ENCODE measurements around the gene CYP27C1.

CYP27C1 gene

DNA sequence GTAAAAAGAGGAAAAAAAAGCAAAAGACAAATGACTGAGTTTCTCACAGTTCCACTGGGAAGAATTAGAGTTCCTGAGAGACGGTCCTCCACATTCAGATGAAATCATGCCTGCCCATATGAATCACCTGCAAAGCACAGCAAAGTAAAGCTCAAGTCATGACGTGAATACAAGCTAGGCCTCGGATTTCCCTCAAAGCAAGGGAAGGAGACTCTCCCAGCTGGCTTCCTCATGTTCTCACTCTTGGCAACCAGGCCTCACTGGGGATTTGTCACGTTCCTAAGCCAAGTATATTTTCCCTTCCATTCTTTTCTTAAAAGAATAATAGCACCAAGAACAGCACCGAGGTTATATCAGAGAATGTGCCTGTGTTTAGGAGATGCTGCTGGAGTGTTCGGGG lies 47.0 kb downstream of the CYP27C1 start:
- ChIA-PET CTCF (interaction anchor here (0.6 to 10.7 kb wide), 11 partner anchors 9 to 123 kb away, joined by 3 to 56 read pairs (median 4); no protein-coding TSS in a partner anchor), POLR2A (no interaction called here)
- DNase-seq, result no peak
- Histone ChIP-seq H3K4me3 (ENCODE audit: control insufficient read depth in 1 of 7, extremely low read depth in 1 of 7, insufficient read depth in 4 of 7, low read depth in 2 of 7, low read length in 6 of 7) (no peak overlapping the region), H3K27ac (ENCODE audit: insufficient read depth in 1 of 2, low read depth in 1 of 2, low read length in 2 of 2, poor library complexity in 1 of 2, severe bottlenecking in 2 of 2) (no peak overlapping the region), H3K27me3 (replicated peaks in 2 of 5; ENCODE audit: control insufficient read depth in 4 of 5, insufficient read depth in 5 of 5, low read length in 4 of 5) (no peaks in the 10 kb centered on the region), H3K36me3 (ENCODE audit: control insufficient read depth in 4 of 4, insufficient read depth in 4 of 4, low read length in 3 of 4) (no peaks in the 10 kb centered on the region), H3K4me1 (ENCODE audit: control extremely low read depth in 1 of 4, control insufficient read depth in 4 of 4, insufficient read depth in 4 of 4, low read length in 3 of 4) (no peaks in the 10 kb centered on the region), H3K9me3 (ENCODE audit: control extremely low read depth in 1 of 5, control insufficient read depth in 4 of 5, insufficient read depth in 2 of 5, low read depth in 1 of 5, low read length in 4 of 5) (no peaks in the 10 kb centered on the region)
- WGBS (ENCODE audit: insufficient coverage), result 92% methylated on average over 5 of the region's 6 CpGs

DNA sequence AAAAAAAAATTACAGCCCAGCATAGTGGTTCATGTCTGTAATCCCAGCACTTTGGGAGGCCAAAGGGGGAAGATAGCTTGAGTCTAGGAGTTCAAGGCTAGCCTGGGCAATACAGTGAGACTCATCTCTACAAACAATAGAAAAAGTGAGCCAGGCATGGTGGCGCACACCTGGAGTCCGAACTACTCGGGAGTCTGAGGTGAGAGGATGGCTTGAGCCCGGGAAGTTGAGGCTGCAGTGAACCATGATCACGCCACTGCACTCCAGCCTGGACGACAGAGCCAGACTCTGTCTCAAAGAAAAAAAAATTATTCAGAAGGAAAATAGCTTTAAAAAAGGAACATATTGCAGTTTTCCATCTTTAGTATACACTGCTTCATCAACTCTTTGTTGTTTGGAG lies 47.8 kb downstream of the CYP27C1 start:
- Histone ChIP-seq H3K4me1 (ENCODE audit: control extremely low read depth in 1 of 4, control insufficient read depth in 4 of 4, insufficient read depth in 4 of 4, low read length in 3 of 4) (no peaks in the 10 kb centered on the region), H3K27me3 (replicated peaks in 2 of 5; ENCODE audit: control insufficient read depth in 4 of 5, insufficient read depth in 5 of 5, low read length in 4 of 5) (no peaks in the 10 kb centered on the region), H3K27ac (ENCODE audit: insufficient read depth in 1 of 2, low read depth in 1 of 2, low read length in 2 of 2, poor library complexity in 1 of 2, severe bottlenecking in 2 of 2) (no peak overlapping the region), H3K4me3 (ENCODE audit: control insufficient read depth in 1 of 7, extremely low read depth in 1 of 7, insufficient read depth in 4 of 7, low read depth in 2 of 7, low read length in 6 of 7) (no peak overlapping the region), H3K36me3 (ENCODE audit: control insufficient read depth in 4 of 4, insufficient read depth in 4 of 4, low read length in 3 of 4) (no peaks in the 10 kb centered on the region), H3K9me3 (ENCODE audit: control extremely low read depth in 1 of 5, control insufficient read depth in 4 of 5, insufficient read depth in 2 of 5, low read depth in 1 of 5, low read length in 4 of 5) (no peaks in the 10 kb centered on the region)
- WGBS (ENCODE audit: insufficient coverage), result no CpG with 5 or more reads among the region's 6 CpGs
- POLR2A ChIA-PET, result no interaction called here
- CTCF ChIA-PET, result interaction anchor here (1.5 to 10.7 kb wide), 5 partner anchors 9 to 122 kb away, joined by 3 to 56 read pairs (median 4); no protein-coding TSS in a partner anchor
- DNase-seq, result no peak

DNA sequence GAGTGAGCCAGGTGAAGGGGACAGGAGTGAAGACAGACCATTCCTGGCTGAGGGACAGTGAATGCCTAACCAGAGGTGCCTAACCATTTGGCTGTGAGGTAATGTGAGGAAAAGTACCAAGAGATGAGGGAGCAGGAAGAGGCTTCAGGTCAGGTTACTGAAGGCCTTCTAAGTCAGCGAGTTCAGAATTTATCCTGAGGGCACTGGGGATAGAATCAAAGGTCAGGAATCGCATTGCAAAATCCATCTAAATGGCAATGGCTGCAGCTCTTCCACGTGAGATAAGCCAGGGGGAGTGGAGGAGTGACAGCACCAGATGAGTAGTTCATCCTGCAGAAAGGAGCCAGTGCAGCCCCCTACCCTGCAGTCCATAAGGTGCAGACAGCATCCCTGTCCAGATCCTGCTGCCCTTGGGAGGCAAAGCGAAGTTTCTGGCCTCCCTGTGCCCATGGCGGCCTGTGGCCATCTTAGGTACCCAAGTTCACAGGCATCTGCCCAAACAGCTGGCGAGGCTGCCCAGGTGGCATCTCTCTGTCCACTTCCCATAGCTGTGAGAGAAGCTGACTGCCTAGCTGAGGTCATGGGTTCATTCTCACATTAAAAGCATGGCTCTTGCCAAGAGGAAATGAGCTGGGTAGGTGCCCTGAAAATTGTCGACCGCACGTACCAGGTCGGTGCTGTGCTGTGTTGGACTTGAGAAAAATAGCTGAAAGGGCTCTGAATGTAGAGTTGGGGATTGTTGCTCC lies 49.5 kb downstream of the CYP27C1 start:
- POLR2A ChIA-PET, result interaction anchor here (0.5 kb wide), 1 partner anchor 101 kb away, joined by 3 read pairs; no protein-coding TSS in a partner anchor
- WGBS (ENCODE audit: insufficient coverage), result 99% methylated on average over 10 of the region's 10 CpGs
- H3K9me3 ChIP-seq (ENCODE audit: control extremely low read depth in 1 of 5, control insufficient read depth in 4 of 5, insufficient read depth in 2 of 5, low read depth in 1 of 5, low read length in 4 of 5), result no peaks in the 10 kb centered on the region
- DNase-seq, result no peak
- CTCF ChIA-PET, result interaction anchor here (0.7 to 10.7 kb wide), 5 partner anchors 9 to 101 kb away, joined by 3 to 56 read pairs (median 3); no protein-coding TSS in a partner anchor
- no peak overlapping the region for H3K4me3 ChIP-seq (ENCODE audit: control insufficient read depth in 1 of 7, extremely low read depth in 1 of 7, insufficient read depth in 4 of 7, low read depth in 2 of 7, low read length in 6 of 7)
- peaks cover 0 to 2% (median 0%) of the 10 kb centered on the region in 4 experiments for H3K4me1 ChIP-seq (ENCODE audit: control extremely low read depth in 1 of 4, control insufficient read depth in 4 of 4, insufficient read depth in 4 of 4, low read length in 3 of 4)
- H3K27me3 ChIP-seq (replicated peaks in 2 of 5; ENCODE audit: control insufficient read depth in 4 of 5, insufficient read depth in 5 of 5, low read length in 4 of 5), result no peaks in the 10 kb centered on the region
- no peaks in the 10 kb centered on the region for H3K36me3 ChIP-seq (ENCODE audit: control insufficient read depth in 4 of 4, insufficient read depth in 4 of 4, low read length in 3 of 4)
- H3K27ac ChIP-seq (ENCODE audit: insufficient read depth in 1 of 2, low read depth in 1 of 2, low read length in 2 of 2, poor library complexity in 1 of 2, severe bottlenecking in 2 of 2), result no peak overlapping the region

DNA sequence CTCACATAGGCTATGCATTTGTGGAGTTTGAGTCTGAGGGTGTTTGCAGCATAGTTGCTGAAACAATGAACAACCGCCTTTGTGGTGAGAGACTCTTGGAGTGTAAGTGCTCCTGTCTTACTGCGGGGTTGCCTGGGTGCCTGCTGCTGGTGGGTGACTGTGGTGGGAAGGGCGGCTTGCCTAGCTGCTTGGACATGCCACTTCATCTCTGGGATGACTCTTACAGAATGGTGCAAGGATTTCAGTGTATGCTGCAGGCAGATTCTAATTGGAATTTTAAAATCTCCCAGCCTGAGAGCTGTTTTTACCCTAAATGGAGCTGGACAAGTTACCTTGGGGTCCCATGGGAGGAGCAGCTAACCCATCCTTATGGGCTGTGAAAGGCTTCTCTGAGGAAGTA lies 50.1 kb downstream of the CYP27C1 start:
- ChIA-PET POLR2A (no interaction called here), CTCF (interaction anchor here (1.0 to 10.7 kb wide), 3 partner anchors 8 to 100 kb away, joined by 3 to 56 read pairs (median 3); no protein-coding TSS in a partner anchor)
- Histone ChIP-seq H3K4me3 (ENCODE audit: control insufficient read depth in 1 of 7, extremely low read depth in 1 of 7, insufficient read depth in 4 of 7, low read depth in 2 of 7, low read length in 6 of 7) (no peak overlapping the region), H3K36me3 (ENCODE audit: control insufficient read depth in 4 of 4, insufficient read depth in 4 of 4, low read length in 3 of 4) (no peaks in the 10 kb centered on the region), H3K27ac (ENCODE audit: insufficient read depth in 1 of 2, low read depth in 1 of 2, low read length in 2 of 2, poor library complexity in 1 of 2, severe bottlenecking in 2 of 2) (no peak overlapping the region), H3K27me3 (replicated peaks in 2 of 5; ENCODE audit: control insufficient read depth in 4 of 5, insufficient read depth in 5 of 5, low read length in 4 of 5) (no peaks in the 10 kb centered on the region), H3K9me3 (ENCODE audit: control extremely low read depth in 1 of 5, control insufficient read depth in 4 of 5, insufficient read depth in 2 of 5, low read depth in 1 of 5, low read length in 4 of 5) (no peaks in the 10 kb centered on the region), H3K4me1 (ENCODE audit: control extremely low read depth in 1 of 4, control insufficient read depth in 4 of 4, insufficient read depth in 4 of 4, low read length in 3 of 4) (peaks cover 0 to 8% (median 0%) of the 10 kb centered on the region in 4 experiments)
- no peak for DNase-seq
- 100% methylated on average over 1 of the region's 3 CpGs for WGBS (ENCODE audit: insufficient coverage)

DNA sequence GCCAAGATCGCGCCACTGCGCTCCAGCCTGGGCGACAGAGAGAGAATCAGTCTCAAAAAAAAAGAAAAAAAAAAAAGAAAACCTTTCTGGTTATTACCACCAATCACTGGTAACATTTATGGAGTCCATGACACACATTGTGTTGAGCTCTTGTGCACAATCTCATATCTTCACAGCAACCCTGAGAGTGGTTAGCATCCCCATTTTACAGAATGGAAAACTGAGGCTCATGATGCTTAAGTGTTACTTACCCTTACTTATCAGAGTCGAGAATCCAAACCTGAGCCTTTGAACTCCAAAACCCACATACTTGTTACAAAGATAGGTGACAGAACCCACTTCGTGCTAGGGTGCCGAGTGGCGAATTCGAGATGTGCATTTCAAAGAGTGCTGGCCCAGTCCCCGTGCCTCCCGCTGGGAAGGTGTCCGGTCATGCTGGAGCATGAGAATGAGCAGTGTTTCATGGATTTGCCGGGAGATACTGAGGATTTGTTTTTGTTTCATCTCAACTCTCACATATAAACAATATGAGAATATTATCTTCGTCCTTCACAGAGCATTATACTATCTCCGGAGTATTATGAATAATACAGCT lies 50.9 kb downstream of the CYP27C1 start:
- DNase-seq, result no peak
- Histone ChIP-seq H3K27ac (ENCODE audit: insufficient read depth in 1 of 2, low read depth in 1 of 2, low read length in 2 of 2, poor library complexity in 1 of 2, severe bottlenecking in 2 of 2) (no peak overlapping the region), H3K4me3 (ENCODE audit: control insufficient read depth in 1 of 7, extremely low read depth in 1 of 7, insufficient read depth in 4 of 7, low read depth in 2 of 7, low read length in 6 of 7) (no peak overlapping the region), H3K9me3 (ENCODE audit: control extremely low read depth in 1 of 5, control insufficient read depth in 4 of 5, insufficient read depth in 2 of 5, low read depth in 1 of 5, low read length in 4 of 5) (no peaks in the 10 kb centered on the region), H3K36me3 (ENCODE audit: control insufficient read depth in 4 of 4, insufficient read depth in 4 of 4, low read length in 3 of 4) (no peaks in the 10 kb centered on the region), H3K27me3 (replicated peaks in 2 of 5; ENCODE audit: control insufficient read depth in 4 of 5, insufficient read depth in 5 of 5, low read length in 4 of 5) (no peaks in the 10 kb centered on the region), H3K4me1 (ENCODE audit: control extremely low read depth in 1 of 4, control insufficient read depth in 4 of 4, insufficient read depth in 4 of 4, low read length in 3 of 4) (peaks cover 0 to 11% (median 0%) of the 10 kb centered on the region in 4 experiments)
- CTCF ChIA-PET, result interaction anchor here (10.7 kb wide), 1 partner anchor 99 kb away, joined by 56 read pairs; no protein-coding TSS in a partner anchor
- 94% methylated on average over 6 of the region's 15 CpGs for WGBS (ENCODE audit: insufficient coverage)
- POLR2A ChIA-PET, result no interaction called here

DNA sequence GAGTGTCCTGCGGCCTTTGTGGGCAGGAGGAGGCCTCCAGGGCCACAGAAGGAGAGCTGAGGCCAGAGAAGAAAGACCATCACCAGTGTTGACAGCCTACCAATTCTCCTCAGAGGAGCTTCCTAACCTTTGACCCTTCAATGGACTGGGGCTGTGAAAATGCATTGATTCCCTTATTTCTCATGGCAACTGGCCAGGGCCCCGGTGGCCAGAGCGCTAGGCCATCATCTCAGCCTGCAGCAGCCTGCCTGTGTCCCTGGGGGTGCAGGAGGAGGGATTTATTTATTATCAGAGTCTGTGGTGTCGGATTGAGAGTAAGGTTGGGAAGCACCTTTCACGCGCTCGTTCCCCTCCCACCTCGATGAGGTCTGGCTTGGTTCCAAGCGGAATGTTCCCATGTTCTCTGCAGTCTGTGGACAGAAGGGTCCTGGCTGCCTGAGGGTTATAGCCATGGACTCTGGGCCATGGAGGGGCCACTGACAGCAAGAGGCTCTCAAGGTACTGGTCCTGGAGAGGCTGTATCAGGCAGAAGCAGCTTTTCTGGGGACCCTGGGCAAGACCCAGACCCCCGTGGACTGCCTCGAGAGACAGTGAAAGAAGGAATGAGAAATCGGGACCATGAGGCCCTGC lies 53.8 kb downstream of the CYP27C1 start:
- Histone ChIP-seq H3K4me3 (ENCODE audit: control insufficient read depth in 1 of 7, extremely low read depth in 1 of 7, insufficient read depth in 4 of 7, low read depth in 2 of 7, low read length in 6 of 7) (no peak overlapping the region), H3K27ac (ENCODE audit: insufficient read depth in 1 of 2, low read depth in 1 of 2, low read length in 2 of 2, poor library complexity in 1 of 2, severe bottlenecking in 2 of 2) (no peak overlapping the region), H3K27me3 (replicated peaks in 2 of 5; ENCODE audit: control insufficient read depth in 4 of 5, insufficient read depth in 5 of 5, low read length in 4 of 5) (no peaks in the 10 kb centered on the region), H3K4me1 (ENCODE audit: control extremely low read depth in 1 of 4, control insufficient read depth in 4 of 4, insufficient read depth in 4 of 4, low read length in 3 of 4) (peaks cover 0 to 11% (median 0%) of the 10 kb centered on the region in 4 experiments), H3K9me3 (ENCODE audit: control extremely low read depth in 1 of 5, control insufficient read depth in 4 of 5, insufficient read depth in 2 of 5, low read depth in 1 of 5, low read length in 4 of 5) (no peaks in the 10 kb centered on the region), H3K36me3 (ENCODE audit: control insufficient read depth in 4 of 4, insufficient read depth in 4 of 4, low read length in 3 of 4) (no peaks in the 10 kb centered on the region)
- DNase-seq, result no peak
- CTCF ChIA-PET, result interaction anchor here (1.0 kb wide), 1 partner anchor 105 kb away, joined by 3 read pairs; no protein-coding TSS in a partner anchor
- 93% methylated on average over 8 of the region's 12 CpGs for WGBS (ENCODE audit: insufficient coverage)
- POLR2A ChIA-PET, result no interaction called here
